Embryonic facial prominence (tissue), 1 donor: ENCODE data around the gene DSTN.
A peak's percentile ranks its signal among the peaks of the same experiment; 100 is the strongest.

ENCODE experiments used
- DNase-seq: peaks from one replicate; pipeline ENCODE4 v3.0.0-alpha.2; 2016; ENCODE audit errors: extremely low spot score

DSTN gene

GRCh38 chr20:17569616-17570346 is at the start of gene DSTN:
Gene DSTN (plus strand): TSS chr20:17570075. CDS start chr20:17570209, 134 bp downstream.
- DNase-seq = peak; percentile 88

- no peak for DNase-seq
Observed at GRCh38 chr20:17520583-17520982, 49.3 kb upstream of the DSTN start.

- DNase-seq = no peak
Observed at GRCh38 chr20:17522528-17522927, 47.3 kb upstream of the DSTN start.

GRCh38 chr20:17523326-17523725 is 46.5 kb upstream of the DSTN start:
- no peak for DNase-seq

GRCh38 chr20:17524560-17524959 is 45.3 kb upstream of the DSTN start:
- DNase-seq = no peak

- DNase-seq = no peak
Observed at GRCh38 chr20:17525132-17525531, 44.7 kb upstream of the DSTN start.

- no peak for DNase-seq
Observed at GRCh38 chr20:17525650-17526049, 44.2 kb upstream of the DSTN start.

- no peak for DNase-seq
Observed at GRCh38 chr20:17529586-17529985, 40.3 kb upstream of the DSTN start.

- no peak for DNase-seq
Observed at GRCh38 chr20:17530153-17530552, 39.7 kb upstream of the DSTN start.

- DNase-seq = peak; percentile 45
Observed at GRCh38 chr20:17530716-17531664, 38.9 kb upstream of the DSTN start, which contains the start of gene BFSP1. Gene BFSP1 (minus strand): TSS chr20:17531379. CDS start chr20:17531329, 50 bp downstream.

GRCh38 chr20:17531665-17532025 is 38.2 kb upstream of the DSTN start:
- DNase-seq = no peak

GRCh38 chr20:17533396-17533795 is 36.5 kb upstream of the DSTN start:
- no peak for DNase-seq

GRCh38 chr20:17534077-17534476 is 35.8 kb upstream of the DSTN start:
- DNase-seq = no peak

GRCh38 chr20:17536944-17537444 is 32.9 kb upstream of the DSTN start:
- no peak for DNase-seq

- DNase-seq = no peak
Observed at GRCh38 chr20:17537959-17538358, 31.9 kb upstream of the DSTN start.

- no peak for DNase-seq
Observed at GRCh38 chr20:17538517-17539170, 31.2 kb upstream of the DSTN start.

- no peak for DNase-seq
Observed at GRCh38 chr20:17541596-17541995, 28.3 kb upstream of the DSTN start.

GRCh38 chr20:17541996-17542395 is 27.9 kb upstream of the DSTN start:
- DNase-seq = no peak

- DNase-seq = no peak
Observed at GRCh38 chr20:17542481-17542880, 27.4 kb upstream of the DSTN start.

GRCh38 chr20:17542993-17543412 is 26.9 kb upstream of the DSTN start:
- no peak for DNase-seq

- DNase-seq = no peak
Observed at GRCh38 chr20:17543531-17544131, 26.2 kb upstream of the DSTN start.

GRCh38 chr20:17545127-17545526 is 24.7 kb upstream of the DSTN start:
- DNase-seq = no peak
